Activated naive CD8-positive, alpha-beta T cell treated with anti-CD3 and anti-CD28 coated beads, Interleukin-2, amount 10 ng/mL, durations not matched to agents 7 days and 5 days (primary cell): ENCODE results near the gene OR13C8. TPM values are rescaled to one million over a fixed set of nuclear protein-coding genes. Genes with fewer than 3 reads are reported as not detected.
"Not testable (repeated sequence)": the region's sequence is repeated elsewhere in the genome, so short reads cannot be mapped to it uniquely, and the experiment has no call there.

Experiments
- ATAC-seq: fragments of 150-1000 bp; cut with Tn5 transposase; one replicate; pipeline ENCODE4 v1.10.0; 2021; ENCODE audit warnings: low read depth, moderate library complexity
- POLR2A ChIA-PET: fragments of 350-600 bp; sonication (Branson Sonifier 250); formaldehyde crosslinking; loops from one replicate; lab custom pipeline; 2021; ENCODE audit warnings: antibody characterized with exemption; lab: Charles Lee
- DNase-seq: peaks from one replicate; pipeline ENCODE4 v3.0.0; 2021
- H3K27ac Mint-ChIP-seq: one replicate; pipeline ENCODE4 v1.8.0; 2022; ENCODE audit warnings: mild to moderate bottlenecking, mixed read lengths
- H3K27me3 Mint-ChIP-seq: one replicate; pipeline ENCODE4 v1.8.0; 2022; ENCODE audit warnings: mild to moderate bottlenecking, moderate library complexity, mixed read lengths
- H3K36me3 Mint-ChIP-seq: one replicate; pipeline ENCODE4 v1.8.0; 2021; ENCODE audit warnings: mild to moderate bottlenecking, mixed read lengths
- H3K4me1 Mint-ChIP-seq: one replicate; pipeline ENCODE4 v1.8.0; 2021; ENCODE audit warnings: mixed read lengths
- H3K4me3 Mint-ChIP-seq: one replicate; pipeline ENCODE4 v1.8.0; 2022; ENCODE audit warnings: mild to moderate bottlenecking, moderate library complexity, mixed read lengths
- H3K9me3 Mint-ChIP-seq: one replicate; pipeline ENCODE4 v1.8.0; 2021; ENCODE audit warnings: mixed read lengths
- total RNA-seq, 2 experiments: library from RNA; stranded (reverse); gene quantifications; one replicate each; pipeline ENCODE4 v1.2.3, GENCODE V29; 2021

OR13C8 gene
- total RNA-seq, 2 experiments from 2014 or later, result not detected

DNA sequence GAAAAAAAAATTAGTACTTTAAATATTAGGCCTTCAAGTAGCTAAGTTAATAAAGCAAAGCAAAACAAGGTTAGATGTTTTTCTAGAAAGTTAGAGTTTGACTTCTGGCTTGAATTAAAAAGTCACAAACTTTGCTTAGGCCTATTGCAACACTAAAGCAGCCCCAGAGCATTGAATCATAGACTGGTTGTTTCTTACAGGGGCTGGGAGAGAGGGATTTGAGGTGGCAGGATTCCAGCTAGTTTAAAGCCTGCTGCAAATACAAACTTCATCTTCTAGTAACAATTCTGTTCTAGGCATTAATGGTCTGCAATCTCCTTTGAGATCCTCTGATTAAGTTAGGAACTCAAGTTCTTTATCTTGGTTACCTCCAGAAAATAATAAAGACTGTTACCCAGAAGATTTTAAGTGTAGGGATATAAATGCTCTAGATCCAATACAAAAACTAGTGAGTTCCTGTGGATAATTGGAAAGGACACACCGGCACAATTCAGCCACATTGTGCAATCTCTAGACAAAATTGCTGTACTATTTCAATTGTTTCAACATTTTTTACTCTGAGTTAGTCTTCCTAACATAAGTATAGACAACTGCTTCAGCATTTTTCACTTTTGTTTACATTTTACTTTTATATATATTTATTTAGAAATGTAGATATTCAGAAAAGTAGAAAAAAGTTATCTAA, 17.7 kb downstream of the OR13C8 start:
- H3K9me3 Mint-ChIP-seq, result no peaks in the 10 kb centered on the region

DNA sequence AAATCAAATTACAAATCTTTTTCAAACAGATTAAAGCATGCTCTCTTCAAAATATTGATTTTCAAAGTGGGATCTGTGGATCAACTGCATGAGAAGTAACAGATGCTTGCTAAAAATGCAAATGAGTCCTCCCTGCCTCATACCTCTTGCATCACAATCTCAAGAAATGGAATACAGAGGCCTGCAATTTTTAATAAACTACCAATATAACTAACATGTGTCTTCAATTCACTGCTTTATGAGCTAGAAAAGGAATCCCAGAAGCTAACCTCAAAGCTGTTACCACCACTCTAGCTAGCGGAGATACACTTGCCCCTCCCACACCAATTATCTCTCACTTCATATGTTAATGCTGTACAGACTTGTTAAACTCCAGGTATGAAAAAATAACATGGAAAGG, 20.7 kb downstream of the OR13C8 start:
- H3K4me3 Mint-ChIP-seq, result no peak overlapping the region
- H3K9me3 Mint-ChIP-seq, result no peaks in the 10 kb centered on the region
- no peaks in the 10 kb centered on the region for H3K4me1 Mint-ChIP-seq
- H3K36me3 Mint-ChIP-seq, result no peaks in the 10 kb centered on the region
- DNase-seq (no peak), ATAC-seq (no peak)
- H3K27ac Mint-ChIP-seq, result no peak overlapping the region
- H3K27me3 Mint-ChIP-seq, result no peaks in the 10 kb centered on the region
- POLR2A ChIA-PET, result no interaction called here

More for the DNA sequence above, 17.7 kb downstream of the OR13C8 start:
- Mint-ChIP-seq H3K36me3 (no peaks in the 10 kb centered on the region), H3K4me1 (no peaks in the 10 kb centered on the region), H3K27ac (no peak overlapping the region), H3K4me3 (no peak overlapping the region), H3K27me3 (no peaks in the 10 kb centered on the region)
- POLR2A ChIA-PET, result interaction anchor here (0.8 kb wide), 1 partner anchor 53 kb away, joined by 3 read pairs; no protein-coding TSS in a partner anchor
- ATAC-seq, result no peak
- DNase-seq, result no peak

DNA sequence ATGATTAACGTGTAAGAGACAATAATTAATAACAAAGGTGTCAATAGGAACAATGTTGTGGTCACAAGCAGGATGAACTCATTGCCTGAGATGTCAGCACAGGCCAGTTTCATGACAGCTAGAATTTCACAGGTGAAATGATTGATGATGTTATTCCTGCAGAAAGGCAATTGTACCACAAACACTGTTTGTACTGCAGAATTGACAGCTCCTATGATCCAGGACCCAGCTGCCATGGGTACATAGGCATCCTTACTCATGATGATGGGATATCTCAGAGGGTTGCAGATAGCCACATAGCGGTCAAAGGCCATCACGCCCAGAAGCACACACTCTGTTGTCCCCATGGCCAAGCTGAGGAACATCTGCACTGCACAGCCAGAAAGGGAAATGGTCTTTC, 29.8 kb downstream of the OR13C8 start:
- H3K27me3 Mint-ChIP-seq, H3K27ac Mint-ChIP-seq, H3K9me3 Mint-ChIP-seq, DNase-seq, POLR2A ChIA-PET, ATAC-seq, H3K4me1 Mint-ChIP-seq, H3K4me3 Mint-ChIP-seq, H3K36me3 Mint-ChIP-seq: not testable (repeated sequence)

DNA sequence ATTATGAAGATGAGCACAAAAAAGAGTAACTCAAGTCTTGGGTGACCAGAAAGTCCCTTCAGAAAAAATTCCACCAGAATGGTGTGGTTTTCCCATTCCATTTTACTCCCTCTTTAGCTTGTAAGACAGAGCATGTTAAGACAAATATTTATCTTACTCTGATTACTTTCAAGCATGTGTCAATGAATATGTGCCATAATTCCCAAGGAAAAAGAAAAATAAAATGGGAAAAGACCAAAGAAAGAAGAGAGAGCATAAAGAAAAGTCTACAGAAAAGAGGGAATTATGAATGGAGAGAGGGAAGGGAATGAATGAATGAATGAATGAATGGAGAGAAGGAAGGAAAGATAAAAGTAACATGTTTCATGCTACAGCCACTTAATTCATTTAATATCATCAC, 30.3 kb downstream of the OR13C8 start, which contains the start of gene OR13C5:
TSS of gene OR13C5 (minus strand) at position 101 of the 400 bp plus-strand sequence. CDS start at position 101, 0 bp downstream.
- H3K4me3 Mint-ChIP-seq, H3K36me3 Mint-ChIP-seq, POLR2A ChIA-PET, ATAC-seq, H3K27me3 Mint-ChIP-seq, H3K4me1 Mint-ChIP-seq, H3K9me3 Mint-ChIP-seq, DNase-seq, H3K27ac Mint-ChIP-seq: not testable (repeated sequence)

DNA sequence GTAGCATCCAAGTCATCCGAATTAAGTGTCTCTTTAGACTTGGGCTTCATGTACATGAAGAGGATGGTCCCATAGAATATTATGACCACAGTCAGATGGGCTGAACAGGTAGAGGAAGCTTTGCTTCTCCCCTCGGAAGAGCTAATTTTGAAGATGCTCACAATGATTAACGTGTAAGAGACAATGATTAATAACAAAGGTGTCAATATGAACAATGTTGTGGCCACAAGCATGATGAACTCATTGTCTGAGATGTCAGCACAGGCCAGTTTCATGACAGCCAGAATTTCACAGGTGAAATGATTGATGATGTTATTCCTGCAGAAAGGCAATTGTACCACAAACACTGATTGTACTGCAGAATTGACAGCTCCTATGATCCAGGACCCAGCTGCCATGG, 35.8 kb downstream of the OR13C8 start:
- no peaks in the 10 kb centered on the region for H3K27me3 Mint-ChIP-seq
- no peak overlapping the region for H3K4me3 Mint-ChIP-seq
- POLR2A ChIA-PET, result no interaction called here
- no peak for DNase-seq
- no peaks in the 10 kb centered on the region for H3K9me3 Mint-ChIP-seq
- no peak overlapping the region for H3K27ac Mint-ChIP-seq
- no peaks in the 10 kb centered on the region for H3K36me3 Mint-ChIP-seq
- no peak for ATAC-seq
- H3K4me1 Mint-ChIP-seq, result no peaks in the 10 kb centered on the region

DNA sequence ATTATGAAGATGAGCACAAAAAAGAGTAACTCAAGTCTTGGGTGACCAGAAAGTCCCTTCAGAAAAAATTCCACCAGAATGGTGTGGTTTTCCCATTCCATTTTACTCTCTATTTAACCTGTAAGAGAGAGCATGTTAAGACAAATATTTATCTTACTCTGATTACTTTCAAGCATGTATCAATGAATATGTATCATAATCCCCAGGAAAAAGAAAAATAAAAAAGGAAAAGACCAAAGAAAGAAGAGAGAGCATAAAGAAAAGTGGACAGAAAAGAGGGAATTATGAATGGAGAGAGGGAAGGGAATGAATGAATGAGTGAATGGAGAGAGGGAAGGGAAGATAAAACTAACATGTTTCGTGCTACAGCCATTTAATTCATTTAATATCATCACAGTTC, 36.6 kb downstream of the OR13C8 start, which contains the start of gene OR13C2:
TSS of gene OR13C2 (minus strand) at position 101 of the 400 bp plus-strand sequence. CDS start at position 101, 0 bp downstream.
- POLR2A ChIA-PET, H3K36me3 Mint-ChIP-seq, H3K27ac Mint-ChIP-seq, H3K4me3 Mint-ChIP-seq, H3K27me3 Mint-ChIP-seq, H3K9me3 Mint-ChIP-seq, DNase-seq, ATAC-seq, H3K4me1 Mint-ChIP-seq: not testable (repeated sequence)

DNA sequence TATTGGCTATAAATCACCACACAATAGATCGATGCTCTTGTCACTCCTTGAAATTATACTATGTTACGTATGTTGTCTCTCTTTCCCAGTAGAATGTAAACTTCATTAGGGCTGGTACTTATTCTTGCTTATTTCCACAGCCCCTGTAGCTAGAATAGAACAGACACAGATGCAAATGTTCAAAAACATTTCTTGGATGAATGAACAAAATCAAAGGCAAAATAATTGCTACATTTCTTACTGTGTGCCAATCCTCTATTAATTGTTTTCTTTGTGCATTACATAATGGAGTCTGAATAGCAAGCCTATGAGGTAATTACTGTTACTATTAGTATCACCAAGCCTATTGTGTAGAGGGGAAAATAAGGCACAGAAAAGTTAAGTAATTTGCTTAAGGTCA, 37.2 kb downstream of the OR13C8 start:
- Mint-ChIP-seq H3K9me3 (no peaks in the 10 kb centered on the region), H3K27ac (no peak overlapping the region), H3K4me3 (no peak overlapping the region), H3K4me1 (no peaks in the 10 kb centered on the region), H3K36me3 (no peaks in the 10 kb centered on the region), H3K27me3 (no peaks in the 10 kb centered on the region)
- no peak for DNase-seq
- POLR2A ChIA-PET, result no interaction called here
- no peak for ATAC-seq

DNA sequence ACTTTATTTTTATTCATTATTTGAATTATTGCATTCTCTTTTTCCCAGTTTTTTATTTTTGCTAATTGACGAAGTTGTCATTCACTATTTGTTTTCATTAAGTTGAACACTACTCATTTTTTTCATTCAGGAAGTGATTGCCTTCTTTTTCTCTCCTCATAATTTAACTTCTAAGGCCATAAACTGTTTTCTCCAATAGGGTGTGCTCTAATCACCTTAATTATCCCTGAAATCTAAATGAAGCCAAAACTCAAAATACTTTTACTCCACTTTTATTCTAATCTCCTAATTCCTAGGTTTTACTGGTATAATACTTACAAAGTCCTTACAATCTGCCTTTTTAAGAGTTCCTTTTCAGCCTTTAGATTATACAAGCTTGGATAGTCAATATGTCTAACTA, 39.4 kb downstream of the OR13C8 start:
- Mint-ChIP-seq H3K27me3 (no peaks in the 10 kb centered on the region), H3K27ac (no peak overlapping the region), H3K4me1 (no peaks in the 10 kb centered on the region), H3K9me3 (no peaks in the 10 kb centered on the region), H3K4me3 (no peak overlapping the region), H3K36me3 (no peaks in the 10 kb centered on the region)
- ATAC-seq (no peak), DNase-seq (no peak)
- POLR2A ChIA-PET, result no interaction called here

DNA sequence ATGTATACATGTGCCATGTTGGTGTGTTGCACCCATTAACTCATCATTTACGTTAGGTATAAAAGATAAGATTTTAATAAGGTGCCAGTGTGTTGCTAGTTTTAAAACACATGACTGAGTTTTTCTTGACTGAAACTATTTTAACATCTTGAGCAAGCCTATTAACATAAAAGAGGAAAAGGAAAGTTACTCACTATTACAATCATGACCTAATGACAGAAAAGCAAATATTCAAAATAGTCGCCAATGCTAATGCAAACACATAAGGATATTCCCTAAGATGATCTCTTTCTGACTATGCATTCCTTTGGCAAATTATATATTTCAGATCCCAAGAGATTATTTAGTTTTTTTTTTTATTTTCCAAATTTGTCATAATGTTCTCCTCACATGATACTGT, 42.2 kb downstream of the OR13C8 start:
- H3K9me3 Mint-ChIP-seq, result no peaks in the 10 kb centered on the region
- no peak for DNase-seq
- no peak overlapping the region for H3K27ac Mint-ChIP-seq
- no peak for ATAC-seq
- no peak overlapping the region for H3K4me3 Mint-ChIP-seq
- no peaks in the 10 kb centered on the region for H3K36me3 Mint-ChIP-seq
- no peaks in the 10 kb centered on the region for H3K4me1 Mint-ChIP-seq
- no peaks in the 10 kb centered on the region for H3K27me3 Mint-ChIP-seq
- POLR2A ChIA-PET, result no interaction called here

DNA sequence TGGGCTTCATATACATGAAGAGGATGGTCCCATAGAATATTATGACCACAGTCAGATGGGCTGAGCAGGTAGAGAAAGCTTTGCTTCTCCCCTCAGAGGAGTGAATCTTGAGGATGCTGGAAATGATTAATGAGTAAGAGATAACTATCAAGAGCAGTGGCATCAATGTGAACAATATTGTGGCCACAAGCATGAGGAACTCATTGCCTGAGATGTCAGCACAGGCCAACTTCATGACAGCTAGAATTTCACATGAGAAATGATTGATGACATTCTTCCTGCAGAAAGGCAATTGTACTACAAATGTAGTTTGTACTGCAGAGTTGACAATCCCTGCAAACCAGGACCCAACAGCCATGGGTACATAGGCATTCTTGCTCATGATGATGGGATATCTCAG, 48.5 kb downstream of the OR13C8 start:
- Mint-ChIP-seq H3K9me3 (no peaks in the 10 kb centered on the region), H3K36me3 (no peaks in the 10 kb centered on the region), H3K27me3 (no peaks in the 10 kb centered on the region), H3K4me3 (no peak overlapping the region), H3K27ac (no peak overlapping the region), H3K4me1 (no peaks in the 10 kb centered on the region)
- ATAC-seq, result no peak
- DNase-seq, result no peak
- POLR2A ChIA-PET, result no interaction called here

DNA sequence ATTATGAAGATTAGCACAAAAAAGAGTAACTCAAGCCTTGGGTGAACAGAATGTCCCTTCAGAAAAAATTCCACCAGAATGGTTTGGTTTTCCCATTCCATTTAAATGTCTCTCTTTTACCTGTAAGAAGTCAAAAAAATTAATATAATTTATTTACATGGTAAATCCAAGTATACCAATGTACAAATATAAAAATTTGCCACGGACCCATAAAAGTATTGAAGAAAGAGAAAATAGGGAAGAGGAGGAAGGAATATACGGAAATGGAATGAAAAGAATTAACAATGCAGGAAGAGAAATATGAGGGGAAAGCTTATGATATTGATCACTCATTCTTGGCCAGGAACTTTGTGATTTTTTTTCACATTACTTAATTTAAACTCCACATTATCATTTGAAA, 49.1 kb downstream of the OR13C8 start, which contains the start of gene OR13C9:
TSS of gene OR13C9 (minus strand) at position 101 of the 400 bp plus-strand sequence. CDS start at position 101, 0 bp downstream.
- H3K4me3 Mint-ChIP-seq, result no peak within 1 kb of the TSS
- POLR2A ChIA-PET, result no interaction called here

More for the DNA sequence above, 49.1 kb downstream of the OR13C8 start, which contains the start of gene OR13C9:
- Mint-ChIP-seq H3K36me3 (no peaks in the 10 kb centered on the region), H3K4me1 (no peaks in the 10 kb centered on the region), H3K27ac (no peak within 1 kb of the TSS), H3K9me3 (no peaks in the 10 kb centered on the region), H3K27me3 (no peaks in the 10 kb centered on the region)
- ATAC-seq (no peak), DNase-seq (no peak)

Other genes with a start within 250 kb of the OR13C8 start
- gene OR13F1, start 64.9 kb upstream of the OR13C8 start, total RNA-seq, result not detected
- not detected for gene OR13C4, start 42.0 kb upstream of the OR13C8 start, total RNA-seq
- not detected for gene OR13C3, start 32.3 kb upstream of the OR13C8 start, total RNA-seq
- not detected for gene OR13C5, start 30.2 kb downstream of the OR13C8 start, total RNA-seq
- not detected for gene OR13C2, start 36.5 kb downstream of the OR13C8 start, total RNA-seq
- not detected for gene OR13C9, start 49.0 kb downstream of the OR13C8 start, total RNA-seq
- not detected for gene OR13D1, start 125.3 kb downstream of the OR13C8 start, total RNA-seq
- 10 to 100 TPM; 18.3 to 18.7 TPM for gene NIPSNAP3A, start 178.5 kb downstream of the OR13C8 start, total RNA-seq
- gene NIPSNAP3B, start 195.0 kb downstream of the OR13C8 start, total RNA-seq, result 1 to 10 TPM in 1 of 2 experiments, under 1 TPM in 1; 0.96 to 1.1 TPM